Stomach (tissue), 9 donors: ENCODE results near the gene GGCX. TPM values are rescaled to one million over a fixed set of nuclear protein-coding genes. Genes with fewer than 3 reads are reported as not detected.

Source experiments
- DNase-seq, 2 donors: peaks; one replicate each; pipeline versions ENCODE4 v3.0.0 to v3.0.0-alpha.2; 2013 to 2019
- H3K27ac ChIP-seq, 5 donors: fragments of 200-600 bp in 4 of 5; sonication (generic) in 4 of 5; one replicate each; pipeline ENCODE4 v1.5.1; 2013 to 2019; ENCODE audit warnings: mild to moderate bottlenecking in 1 of 5, moderate library complexity in 1 of 5
- H3K27me3 ChIP-seq, 3 donors: fragments of 200-600 bp; sonication (generic); one replicate each; pipeline ENCODE4 v1.5.1; 2017 to 2019; ENCODE audit warnings: mixed run types in 1 of 3
- H3K36me3 ChIP-seq, 4 donors: fragments of 200-600 bp; sonication (generic); 1 replicate in 3 of 4; 2 replicates in 1 of 4; pipeline ENCODE4 v1.5.1; 2016 to 2019
- H3K4me1 ChIP-seq, 4 donors: fragments of 200-600 bp; sonication (generic); one replicate each; pipeline ENCODE4 v1.5.1; 2016 to 2019
- H3K4me3 ChIP-seq, 4 donors: fragments of 200-600 bp; sonication (generic) in 3 of 4; one replicate each; pipeline ENCODE4 v1.5.1; 2016 to 2019; ENCODE audit warnings: mild to moderate bottlenecking in 1 of 4
- H3K9me3 ChIP-seq, 4 donors: fragments of 200-600 bp; sonication (generic); one replicate each; pipeline ENCODE4 v1.5.1; 2016 to 2019
- CTCF ChIP-seq, 7 experiments: fragments of 450-650 bp in 4 of 7; fragments of 200-600 bp in 3 of 7; sonication (generic) in 3 of 7; IDR thresholded peaks; one replicate each; pipeline ENCODE4 v1.5.1; 2016 to 2019; ENCODE audit warnings: antibody characterized with exemption in 7 of 7, control low read depth in 2 of 7, mild to moderate bottlenecking in 1 of 7
- EP300 ChIP-seq: sonication (generic); formaldehyde crosslinking; IDR thresholded peaks from one replicate; pipeline ENCODE4 v1.6.1; 2017; ENCODE audit warnings: antibody characterized with exemption
- POLR2A ChIP-seq, 4 donors: fragments of 450-650 bp; IDR thresholded peaks; one replicate each; pipeline ENCODE4 v1.6.1; 2016; ENCODE audit warnings: antibody characterized with exemption in 4 of 4, control low read depth in 2 of 4, mild to moderate bottlenecking in 1 of 4, moderate library complexity in 1 of 4
- POLR2AphosphoS5 ChIP-seq, 3 donors: sonication (generic); formaldehyde crosslinking; IDR thresholded peaks; one replicate each; pipeline ENCODE4 v1.6.1; 2016; ENCODE audit warnings: antibody characterized with exemption in 3 of 3
- WGBS, 5 donors: extraction: QIAGEN DNeasy Blood & Tissue Kit in 3 of 5; methylation state at CpG; one replicate each; pipeline versions ENCODE4 v1.1.5 to v1.1.7; 2013 to 2018; 5-methylcytosine and 5-hydroxymethylcytosine counted together
- intact Hi-C: fragments of 100-400 bp; cut with DNase I; formaldehyde crosslinking; loops from one replicate; pipeline ENCODE4 v1.15.1; 2023; ENCODE audit warnings: low total_unique reads
- polyA plus RNA-seq, 3 donors: library from polyadenylated mRNA; stranded (reverse); fragments of 200-250 nt; gene quantifications; one replicate each; pipeline ENCODE4 v1.2.3, GENCODE V29; 2013
- small RNA-seq, 4 donors: library from RNA; depleted of rRNA; stranded (forward); fragments of <200 nt; gene quantifications; one replicate each; pipeline ENCODE3, GENCODE V24; 2016
- total RNA-seq, 5 donors: library from RNA; depleted of rRNA; stranded (reverse); fragments of >200 nt; gene quantifications; one replicate each; pipeline versions ENCODE4 v1.1.0 to v1.2.3, GENCODE V29; 2014 to 2016
- donor health status: healthy with polysubstance abuse.
- donor health status: Bipolar disorder and iron deficiency.
- donor health status: healthy.

GGCX gene
- total and polyA plus RNA-seq, 8 donors, result 5.2 to 87.5 (median 15.9) TPM

- peaks cover 19 to 76% (median 39%) of the 10 kb centered on the region in 4 donors for H3K4me1 ChIP-seq
- no peak for DNase-seq
- H3K4me3 ChIP-seq, result no peak overlapping the region
- 47 to 77% (median 68%) methylated on average over 3 of the region's 3 CpGs for WGBS, 5 donors
- no peaks in the 10 kb centered on the region for H3K9me3 ChIP-seq
- intact Hi-C loops, result no loop called here
- peak overlapping the region in 2 of 5 donors; percentile 18 to 80 for H3K27ac ChIP-seq
- TF ChIP-seq CTCF (IDR thresholded peaks at IDR 0.05) (no peak), POLR2A (IDR thresholded peaks at IDR 0.05) (no peak), EP300 (no peak), POLR2AphosphoS5 (IDR thresholded peaks at IDR 0.05) (no peak)
- H3K36me3 ChIP-seq, result no peaks in the 10 kb centered on the region
- H3K27me3 ChIP-seq, result no peaks in the 10 kb centered on the region
These were observed 60.0 kb downstream of the GGCX start for GRCh38 chr2:85501248-85501647.

DNA sequence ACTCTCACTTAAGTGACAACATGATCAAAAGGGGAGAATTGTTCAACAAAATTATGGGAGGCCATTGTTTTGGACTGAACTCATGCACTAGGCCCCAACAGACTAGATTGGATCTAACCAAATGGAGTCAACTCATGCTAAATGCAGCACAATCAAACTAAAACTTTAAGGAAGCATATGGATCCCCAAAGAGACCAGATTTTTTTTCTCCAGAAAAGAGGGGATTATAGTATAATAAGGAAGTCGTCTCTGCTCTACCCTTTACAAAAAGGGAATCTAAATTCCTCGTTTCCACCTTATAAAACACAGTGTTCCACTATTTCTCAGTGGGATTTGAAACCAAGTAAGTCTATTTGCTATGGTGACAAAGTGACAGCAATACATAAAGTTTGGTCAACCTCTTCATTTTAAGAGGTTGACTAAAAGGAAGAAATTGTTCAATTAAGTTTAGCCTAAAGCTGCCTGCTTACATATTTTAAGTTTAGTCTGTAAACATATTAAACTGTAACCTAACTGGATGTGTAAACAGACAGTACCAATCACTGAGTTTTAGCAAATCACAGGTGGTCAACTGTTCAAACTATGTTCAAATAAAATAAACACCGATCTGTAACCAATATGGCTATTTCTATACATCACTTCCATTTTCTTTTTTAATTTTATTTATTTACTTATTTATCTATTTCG lies 63.2 kb downstream of the GGCX start:
- Histone ChIP-seq H3K27ac (peak overlapping the region in 3 of 5 donors; percentile 60 to 80 (median 63)), H3K27me3 (no peaks in the 10 kb centered on the region), H3K9me3 (no peaks in the 10 kb centered on the region), H3K36me3 (no peaks in the 10 kb centered on the region), H3K4me1 (peaks cover 10 to 47% (median 14%) of the 10 kb centered on the region in 4 donors), H3K4me3 (no peak overlapping the region)
- no peak for TF ChIP-seq CTCF (IDR thresholded peaks at IDR 0.05)
- TF ChIP-seq POLR2AphosphoS5 (IDR thresholded peaks at IDR 0.05), result no peak
- no peak for TF ChIP-seq EP300
- TF ChIP-seq POLR2A (IDR thresholded peaks at IDR 0.05), result no peak
- WGBS, 5 donors, result 74 to 85% (median 83%) methylated on average over 4 of the region's 4 CpGs
- intact Hi-C loops, result no loop called here
- no peak for DNase-seq

- no peaks in the 10 kb centered on the region for H3K36me3 ChIP-seq
- DNase-seq, result no peak
- intact Hi-C loops, result no loop called here
- 95 to 100% (median 98%) methylated on average over 1 of the region's 1 CpG for WGBS, 5 donors
- no peaks in the 10 kb centered on the region for H3K27me3 ChIP-seq
- H3K27ac ChIP-seq, result no peak overlapping the region
- H3K9me3 ChIP-seq, result no peaks in the 10 kb centered on the region
- H3K4me3 ChIP-seq, result no peak overlapping the region
- H3K4me1 ChIP-seq, result peaks cover 7 to 31% (median 12%) of the 10 kb centered on the region in 4 donors
- TF ChIP-seq EP300, result no peak
- TF ChIP-seq POLR2AphosphoS5 (IDR thresholded peaks at IDR 0.05), result no peak
- no peak for TF ChIP-seq POLR2A (IDR thresholded peaks at IDR 0.05)
- no peak for TF ChIP-seq CTCF (IDR thresholded peaks at IDR 0.05)
These were observed 64.9 kb downstream of the GGCX start for GRCh38 chr2:85496436-85496835.

Small RNAs within 50 kb of the gene (small RNA-seq; reads per million reads assigned to genes)
- 0 reads per million in 4 donors for gene RN7SL126P

Other genes with a start within 250 kb of the GGCX start
- 100 to 1,000 TPM; 104 to 232 (median 181) TPM for gene TGOLN2, start 233.5 kb downstream of the GGCX start, total RNA-seq
- gene TGOLN2, start 233.5 kb downstream of the GGCX start, polyA plus RNA-seq, result 10 to 100 TPM; 10.8 to 21.7 (median 13.0) TPM
- gene RETSAT, start 207.0 kb downstream of the GGCX start, total RNA-seq, result 10 to 100 TPM; 22.2 to 90.1 (median 83.9) TPM
- gene RETSAT, start 207.0 kb downstream of the GGCX start, polyA plus RNA-seq, result 10 to 100 TPM; 11.5 to 23.9 (median 19.4) TPM
- 10 to 100 TPM; 16.9 to 43.8 (median 21.7) TPM for gene ELMOD3, start 206.7 kb downstream of the GGCX start, total RNA-seq
- gene ELMOD3, start 206.7 kb downstream of the GGCX start, polyA plus RNA-seq, result 10 to 100 TPM; 13.4 to 19.7 (median 17.0) TPM
- gene CAPG, start 151.1 kb downstream of the GGCX start, total RNA-seq, result 100 to 1,000 TPM in 2 of 5 donors, 10 to 100 TPM in 3; 35.0 to 135 (median 50.8) TPM
- 100 to 1,000 TPM; 146 to 350 (median 157) TPM for gene CAPG, start 151.1 kb downstream of the GGCX start, polyA plus RNA-seq
- gene SH2D6, start 142.8 kb downstream of the GGCX start, total RNA-seq, result 10 to 100 TPM in 2 of 5 donors, 1 to 10 TPM in 1, not detected in 2; 2.2 to 14.5 (median 13.4) TPM
- 1 to 10 TPM; 1.1 to 2.3 (median 1.2) TPM for gene SH2D6, start 142.8 kb downstream of the GGCX start, polyA plus RNA-seq
- gene MAT2A, start 22.3 kb downstream of the GGCX start, total RNA-seq, result 100 to 1,000 TPM in 3 of 5 donors, 10 to 100 TPM in 2; 88.7 to 278 (median 190) TPM
- 100 to 1,000 TPM in 1 of 3 donors, 10 to 100 TPM in 2; 73.3 to 107 (median 91.2) TPM for gene MAT2A, start 22.3 kb downstream of the GGCX start, polyA plus RNA-seq
- 100 to 1,000 TPM in 2 of 5 donors, 10 to 100 TPM in 1, 1 to 10 TPM in 1, not detected in 1; 2.2 to 191 (median 79.6) TPM for gene VAMP8, start 16.1 kb upstream of the GGCX start, total RNA-seq
- gene VAMP8, start 16.1 kb upstream of the GGCX start, polyA plus RNA-seq, result 100 to 1,000 TPM; 358 to 568 (median 435) TPM
- gene VAMP5, start 22.9 kb upstream of the GGCX start, total RNA-seq, result 10 to 100 TPM in 4 of 5 donors, 1 to 10 TPM in 1; 7.7 to 82.6 (median 29.5) TPM
- 10 to 100 TPM; 87.7 to 95.1 (median 90.4) TPM for gene VAMP5, start 22.9 kb upstream of the GGCX start, polyA plus RNA-seq
- gene RNF181, start 34.3 kb upstream of the GGCX start, total RNA-seq, result 100 to 1,000 TPM in 1 of 5 donors, 10 to 100 TPM in 3, not detected in 1; 11.3 to 143 (median 79.1) TPM
- 100 to 1,000 TPM; 217 to 272 (median 223) TPM for gene RNF181, start 34.3 kb upstream of the GGCX start, polyA plus RNA-seq
- 10 to 100 TPM in 3 of 5 donors, 1 to 10 TPM in 1, not detected in 1; 5.0 to 62.4 (median 24.9) TPM for gene TMEM150A, start 41.2 kb upstream of the GGCX start, total RNA-seq
- gene TMEM150A, start 41.2 kb upstream of the GGCX start, polyA plus RNA-seq, result 10 to 100 TPM; 15.9 to 27.8 (median 21.3) TPM
- gene C2orf68, start 50.6 kb upstream of the GGCX start, total RNA-seq, result 10 to 100 TPM; 12.7 to 40.8 (median 19.7) TPM
- 10 to 100 TPM; 19.9 to 22.5 (median 20.5) TPM for gene C2orf68, start 50.6 kb upstream of the GGCX start, polyA plus RNA-seq
- 100 to 1,000 TPM in 2 of 5 donors, 10 to 100 TPM in 3; 17.5 to 454 (median 51.0) TPM for gene USP39, start 54.7 kb upstream of the GGCX start, total RNA-seq
- 10 to 100 TPM; 30.9 to 38.6 (median 37.5) TPM for gene USP39, start 54.7 kb upstream of the GGCX start, polyA plus RNA-seq
- 1,000 to 10,000 TPM in 1 of 5 donors, 10 to 100 TPM in 1, 1 to 10 TPM in 1, under 1 TPM in 1, not detected in 1; 0.14 to 4,040 (median 7.4) TPM for gene SFTPB, start 106.7 kb upstream of the GGCX start, total RNA-seq
- 10 to 100 TPM in 1 of 3 donors, 1 to 10 TPM in 1, under 1 TPM in 1; 0.44 to 10.8 (median 1.8) TPM for gene SFTPB, start 106.7 kb upstream of the GGCX start, polyA plus RNA-seq
- gene GNLY, start 132.9 kb upstream of the GGCX start, total RNA-seq, result 1 to 10 TPM in 1 of 5 donors, under 1 TPM in 1, not detected in 3; 0.72 to 5.8 TPM
- 1 to 10 TPM; 1.1 to 2.4 (median 1.7) TPM for gene GNLY, start 132.9 kb upstream of the GGCX start, polyA plus RNA-seq
- 10 to 100 TPM in 2 of 5 donors, 1 to 10 TPM in 3; 2.3 to 23.2 (median 9.7) TPM for gene ATOH8, start 192.5 kb upstream of the GGCX start, total RNA-seq
- gene ATOH8, start 192.5 kb upstream of the GGCX start, polyA plus RNA-seq, result 10 to 100 TPM; 11.3 to 20.0 (median 15.3) TPM